Measurements from ENCODE around the gene CD69. TPM values are rescaled to one million over a fixed set of nuclear protein-coding genes. Genes with fewer than 3 reads are reported as not detected.

The CD69 gene
- total RNA-seq, 4 donors from 2014 or later = 0.99 to 6.7 (median 2.7) TPM

DNA sequence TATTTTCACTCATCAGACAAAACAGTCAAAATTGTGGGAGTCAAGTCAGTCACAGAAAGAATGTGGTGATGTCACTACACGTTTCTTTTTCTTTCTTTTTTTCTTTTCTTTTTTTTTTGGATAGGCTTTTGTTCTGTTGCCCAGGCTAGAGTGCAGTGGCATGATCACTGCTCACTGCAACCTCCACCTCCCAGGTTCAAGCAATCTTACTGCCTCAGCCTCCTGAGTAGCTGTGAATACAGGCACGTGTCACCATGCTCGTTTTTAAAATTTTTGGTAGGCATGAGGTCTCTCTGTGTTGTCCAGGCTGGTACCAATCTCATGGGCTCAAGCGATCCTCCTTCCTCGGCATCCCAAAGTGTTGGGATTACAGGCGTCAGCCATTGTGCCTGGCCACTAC lies 30.1 kb downstream of the CD69 start:
- intact Hi-C loops (cut with DNase I) = no loop called here
- Histone ChIP-seq H3K4me3 (no peak overlapping the region), H3K4me1 (no peaks in the 10 kb centered on the region), H3K27me3 (no peaks in the 10 kb centered on the region), H3K36me3 (no peaks in the 10 kb centered on the region), H3K9me3 (no peaks in the 10 kb centered on the region), H3K27ac (no peak overlapping the region)
- DNase-seq = no peak
- 67 to 73% methylated on average over 6 of the region's 6 CpGs for WGBS, 2 donors
- TF ChIP-seq POLR2A (IDR thresholded peaks at IDR 0.05) = no peak
- TF ChIP-seq, protein P1, sequence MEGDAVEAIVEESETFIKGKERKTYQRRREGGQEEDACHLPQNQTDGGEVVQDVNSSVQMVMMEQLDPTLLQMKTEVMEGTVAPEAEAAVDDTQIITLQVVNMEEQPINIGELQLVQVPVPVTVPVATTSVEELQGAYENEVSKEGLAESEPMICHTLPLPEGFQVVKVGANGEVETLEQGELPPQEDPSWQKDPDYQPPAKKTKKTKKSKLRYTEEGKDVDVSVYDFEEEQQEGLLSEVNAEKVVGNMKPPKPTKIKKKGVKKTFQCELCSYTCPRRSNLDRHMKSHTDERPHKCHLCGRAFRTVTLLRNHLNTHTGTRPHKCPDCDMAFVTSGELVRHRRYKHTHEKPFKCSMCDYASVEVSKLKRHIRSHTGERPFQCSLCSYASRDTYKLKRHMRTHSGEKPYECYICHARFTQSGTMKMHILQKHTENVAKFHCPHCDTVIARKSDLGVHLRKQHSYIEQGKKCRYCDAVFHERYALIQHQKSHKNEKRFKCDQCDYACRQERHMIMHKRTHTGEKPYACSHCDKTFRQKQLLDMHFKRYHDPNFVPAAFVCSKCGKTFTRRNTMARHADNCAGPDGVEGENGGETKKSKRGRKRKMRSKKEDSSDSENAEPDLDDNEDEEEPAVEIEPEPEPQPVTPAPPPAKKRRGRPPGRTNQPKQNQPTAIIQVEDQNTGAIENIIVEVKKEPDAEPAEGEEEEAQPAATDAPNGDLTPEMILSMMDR (IDR thresholded peaks at IDR 0.05) = no peak

DNA sequence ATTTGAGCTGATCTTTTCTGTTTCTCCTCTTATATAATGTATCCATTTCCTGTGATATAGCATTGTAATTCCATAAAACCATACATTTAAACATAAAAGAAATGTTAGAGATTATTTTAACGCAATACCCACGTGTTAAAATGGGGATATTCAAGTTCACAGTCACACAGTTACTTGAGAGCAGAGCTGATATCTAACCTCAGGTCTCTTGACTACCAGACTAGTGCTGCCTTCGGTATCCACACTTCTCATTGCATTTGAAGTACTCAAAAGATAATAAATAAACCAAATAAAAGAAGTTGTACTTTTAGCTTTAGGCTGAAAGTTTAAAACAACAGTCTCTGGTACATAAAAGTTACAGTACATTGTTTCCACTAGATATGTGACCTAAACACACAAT lies 30.7 kb downstream of the CD69 start:
- no peaks in the 10 kb centered on the region for H3K9me3 ChIP-seq
- H3K27ac ChIP-seq = no peak overlapping the region
- H3K4me3 ChIP-seq = no peak overlapping the region
- no peaks in the 10 kb centered on the region for H3K27me3 ChIP-seq
- 59 to 68% methylated on average over 3 of the region's 3 CpGs for WGBS, 2 donors
- intact Hi-C loops (cut with DNase I) = no loop called here
- no peak for DNase-seq
- TF ChIP-seq, protein P1 (IDR thresholded peaks at IDR 0.05) = no peak
- TF ChIP-seq POLR2A (IDR thresholded peaks at IDR 0.05) = no peak
- H3K4me1 ChIP-seq = no peaks in the 10 kb centered on the region
- H3K36me3 ChIP-seq = no peaks in the 10 kb centered on the region

DNA sequence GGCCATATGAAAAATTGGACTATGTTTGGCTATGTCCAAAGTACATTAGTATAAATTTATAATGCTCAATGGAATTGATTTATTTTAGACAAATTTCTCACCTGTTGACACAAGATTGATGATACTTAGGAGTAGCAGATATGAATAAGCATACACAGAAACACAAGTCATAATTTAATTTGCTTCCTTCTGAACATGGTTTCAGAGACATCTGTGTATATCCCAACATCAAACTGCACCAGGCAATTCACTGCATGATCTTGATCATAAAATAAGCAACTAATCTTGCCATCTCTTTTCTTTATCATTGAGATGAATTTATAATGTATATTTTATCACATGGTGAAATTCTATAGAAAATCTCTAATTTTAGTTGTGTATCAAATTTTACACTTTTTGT lies 31.6 kb downstream of the CD69 start:
- Histone ChIP-seq H3K9me3 (no peaks in the 10 kb centered on the region), H3K27me3 (no peaks in the 10 kb centered on the region), H3K27ac (no peak overlapping the region), H3K4me3 (no peak overlapping the region), H3K36me3 (no peaks in the 10 kb centered on the region), H3K4me1 (no peaks in the 10 kb centered on the region)
- no peak for TF ChIP-seq POLR2A (IDR thresholded peaks at IDR 0.05)
- TF ChIP-seq, protein P1 (IDR thresholded peaks at IDR 0.05) = no peak
- no peak for DNase-seq
- intact Hi-C loops (cut with DNase I) = no loop called here

DNA sequence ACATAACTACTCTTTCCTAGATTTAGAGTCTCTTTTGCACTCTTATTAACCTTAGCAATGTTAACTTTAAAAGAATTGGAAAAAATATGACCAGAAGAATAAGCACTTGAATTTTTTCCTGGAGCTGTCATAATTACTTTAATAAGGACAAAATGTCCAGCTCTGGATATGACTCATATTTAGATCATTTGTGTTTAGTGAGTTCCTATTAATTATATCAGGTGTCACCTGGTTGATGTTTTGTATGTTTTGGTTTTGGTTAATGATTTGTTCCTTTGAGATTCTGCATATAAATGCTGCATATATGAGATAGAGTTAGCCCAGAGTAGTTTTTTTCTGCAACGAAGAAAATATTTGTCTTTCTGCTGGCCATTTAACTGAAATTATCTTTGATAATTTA lies 32.9 kb downstream of the CD69 start:
- 76 to 88% methylated on average over 1 of the region's 1 CpG for WGBS, 2 donors
- Histone ChIP-seq H3K4me3 (no peak overlapping the region), H3K36me3 (no peaks in the 10 kb centered on the region), H3K4me1 (no peaks in the 10 kb centered on the region), H3K9me3 (no peaks in the 10 kb centered on the region), H3K27me3 (no peaks in the 10 kb centered on the region), H3K27ac (no peak overlapping the region)
- DNase-seq = no peak
- TF ChIP-seq, protein P1 (IDR thresholded peaks at IDR 0.05) = no peak
- TF ChIP-seq POLR2A (IDR thresholded peaks at IDR 0.05) = no peak
- intact Hi-C loops (cut with DNase I) = no loop called here

DNA sequence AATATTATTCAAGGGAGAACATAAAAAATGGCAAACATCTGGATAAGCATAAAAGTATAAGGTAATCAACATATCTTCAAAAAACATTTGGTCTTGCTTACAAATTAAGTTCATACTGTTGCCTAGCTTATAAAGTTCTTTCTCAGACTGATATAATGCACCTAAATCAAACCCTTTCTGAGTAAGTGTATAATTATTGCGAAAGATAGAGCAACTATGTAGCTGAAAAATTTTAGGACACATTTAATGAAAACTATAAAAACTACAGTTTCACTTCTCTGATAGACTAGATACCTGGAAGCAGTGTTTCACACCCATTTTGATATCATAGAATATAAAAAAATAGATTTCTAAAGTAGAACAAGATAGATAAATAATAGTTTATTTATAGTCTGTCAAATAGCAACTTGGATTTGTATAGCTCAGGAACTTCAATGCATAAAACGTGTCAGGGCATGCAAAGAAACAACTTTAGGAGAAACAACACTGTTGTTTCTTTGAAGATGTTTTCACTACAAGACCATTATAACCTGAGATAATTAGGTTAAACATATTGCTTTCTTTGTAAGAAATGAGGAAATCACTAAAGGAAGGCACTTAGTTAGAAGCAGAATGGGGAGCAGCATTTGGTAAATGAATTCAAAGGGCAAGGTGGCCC lies 35.4 kb downstream of the CD69 start:
- Histone ChIP-seq H3K9me3 (no peaks in the 10 kb centered on the region), H3K27me3 (no peaks in the 10 kb centered on the region), H3K27ac (no peak overlapping the region), H3K36me3 (no peaks in the 10 kb centered on the region), H3K4me3 (no peak overlapping the region), H3K4me1 (peaks cover 0 to 17% (median 0%) of the 10 kb centered on the region in 3 donors)
- intact Hi-C loops (cut with DNase I) = no loop called here
- WGBS, 2 donors = 70 to 76% methylated on average over 2 of the region's 2 CpGs
- TF ChIP-seq, protein P1 (IDR thresholded peaks at IDR 0.05) = no peak
- TF ChIP-seq POLR2A (IDR thresholded peaks at IDR 0.05) = no peak
- no peak for DNase-seq
